Measurements from ENCODE around the gene DRC7.
"Not testable (repeated sequence)": the region's sequence is repeated elsewhere in the genome, so short reads cannot be mapped to it uniquely, and the experiment has no call there.

DRC7 gene

GRCh38 chr16:57669476-57670162 lies 25.0 kb upstream of the DRC7 start:
- no peaks in the 10 kb centered on the region for H3K9me3 ChIP-seq (ENCODE audit: control insufficient read depth, low read length)

GRCh38 chr16:57670196-57670595 lies 24.4 kb upstream of the DRC7 start:
- Histone ChIP-seq H3K36me3 (ENCODE audit: control insufficient read depth, insufficient read depth, low read length, severe bottlenecking) (no peaks in the 10 kb centered on the region), H3K27me3 (replicated peaks; ENCODE audit: control insufficient read depth, insufficient read depth, low read length) (peaks cover 28% of the 10 kb centered on the region), H3K9me3 (ENCODE audit: control insufficient read depth, low read length) (no peaks in the 10 kb centered on the region), H3K9ac (ENCODE audit: low read length) (no peak overlapping the region), H3K4me1 (ENCODE audit: control insufficient read depth, insufficient read depth, low read length) (peaks cover 3% of the 10 kb centered on the region), H3K4me3 (ENCODE audit: low read length) (no peak overlapping the region)
- no peak for DNase-seq (ENCODE audit: low read depth)

More at GRCh38 chr16:57669476-57670162, 25.0 kb upstream of the DRC7 start:
- Histone ChIP-seq H3K4me1 (ENCODE audit: control insufficient read depth, insufficient read depth, low read length) (peaks cover 3% of the 10 kb centered on the region), H3K4me3 (ENCODE audit: low read length) (no peak overlapping the region), H3K9ac (ENCODE audit: low read length) (no peak overlapping the region), H3K36me3 (ENCODE audit: control insufficient read depth, insufficient read depth, low read length, severe bottlenecking) (no peaks in the 10 kb centered on the region), H3K27me3 (replicated peaks; ENCODE audit: control insufficient read depth, insufficient read depth, low read length) (peaks cover 28% of the 10 kb centered on the region)
- DNase-seq (ENCODE audit: low read depth): no peak

DNA sequence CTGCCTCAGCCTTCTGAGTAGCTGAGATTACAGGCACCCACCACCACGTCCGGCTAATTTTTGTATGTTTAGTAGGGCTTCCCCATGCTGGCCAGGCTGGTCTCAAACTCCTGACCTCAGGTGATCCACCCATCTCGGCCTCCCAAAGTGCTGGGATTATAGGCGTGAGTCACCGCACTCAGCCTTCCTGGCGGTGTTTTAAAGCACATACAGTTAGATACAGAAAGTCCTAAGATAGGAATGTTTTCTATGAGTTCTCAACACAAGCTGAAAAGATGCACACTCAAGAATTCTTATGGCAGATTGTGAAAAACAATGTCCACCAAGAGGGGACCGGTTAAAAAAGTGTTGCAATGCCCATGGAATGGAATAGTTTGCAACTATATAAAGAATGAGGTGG lies 23.2 kb upstream of the DRC7 start:
- H3K9ac ChIP-seq (ENCODE audit: low read length); H3K9me3 ChIP-seq (ENCODE audit: control insufficient read depth, low read length); DNase-seq (ENCODE audit: low read depth); H3K36me3 ChIP-seq (ENCODE audit: control insufficient read depth, insufficient read depth, low read length, severe bottlenecking); H3K4me3 ChIP-seq (ENCODE audit: low read length): not testable (repeated sequence)
- Histone ChIP-seq H3K4me1 (ENCODE audit: control insufficient read depth, insufficient read depth, low read length) (peaks cover 15% of the 10 kb centered on the region), H3K27me3 (replicated peaks; ENCODE audit: control insufficient read depth, insufficient read depth, low read length) (peaks cover 28% of the 10 kb centered on the region)

DNA sequence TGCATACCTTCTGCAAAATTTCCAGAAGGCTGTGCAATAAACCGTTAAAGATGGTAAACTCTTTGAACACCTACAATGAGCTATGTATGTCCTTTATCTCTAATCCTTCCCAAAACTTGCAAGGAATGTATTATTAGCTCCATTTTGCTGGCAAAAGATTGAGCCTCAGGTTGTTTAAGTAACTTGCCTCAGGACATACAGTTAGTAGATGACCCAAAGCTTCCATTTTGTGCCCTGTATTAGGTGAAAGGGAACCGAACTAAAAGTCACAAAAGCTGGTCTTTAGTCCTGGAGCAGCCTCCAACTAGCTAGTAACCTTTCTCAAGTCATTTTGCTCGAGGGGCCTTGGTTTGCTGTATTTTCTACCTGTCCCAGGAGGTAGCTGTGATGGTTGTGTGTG lies 22.2 kb upstream of the DRC7 start:
- no peak overlapping the region for H3K4me3 ChIP-seq (ENCODE audit: low read length)
- H3K27me3 ChIP-seq (replicated peaks; ENCODE audit: control insufficient read depth, insufficient read depth, low read length): peaks cover 32% of the 10 kb centered on the region
- peaks cover 18% of the 10 kb centered on the region for H3K4me1 ChIP-seq (ENCODE audit: control insufficient read depth, insufficient read depth, low read length)
- no peak for DNase-seq (ENCODE audit: low read depth)
- H3K36me3 ChIP-seq (ENCODE audit: control insufficient read depth, insufficient read depth, low read length, severe bottlenecking): no peaks in the 10 kb centered on the region
- no peaks in the 10 kb centered on the region for H3K9me3 ChIP-seq (ENCODE audit: control insufficient read depth, low read length)
- H3K9ac ChIP-seq (ENCODE audit: low read length): no peak overlapping the region

- Histone ChIP-seq H3K27me3 (replicated peaks; ENCODE audit: control insufficient read depth, insufficient read depth, low read length) (peaks cover 32% of the 10 kb centered on the region), H3K9me3 (ENCODE audit: control insufficient read depth, low read length) (no peaks in the 10 kb centered on the region), H3K4me3 (ENCODE audit: low read length) (no peak overlapping the region), H3K9ac (ENCODE audit: low read length) (no peak overlapping the region), H3K36me3 (ENCODE audit: control insufficient read depth, insufficient read depth, low read length, severe bottlenecking) (no peaks in the 10 kb centered on the region), H3K4me1 (ENCODE audit: control insufficient read depth, insufficient read depth, low read length) (peaks cover 18% of the 10 kb centered on the region)
- no peak for DNase-seq (ENCODE audit: low read depth)
Observed at GRCh38 chr16:57672824-57673223, 21.8 kb upstream of the DRC7 start.

- no peak overlapping the region for H3K9ac ChIP-seq (ENCODE audit: low read length)
Observed at GRCh38 chr16:57675741-57676551, 18.7 kb upstream of the DRC7 start.

DNA sequence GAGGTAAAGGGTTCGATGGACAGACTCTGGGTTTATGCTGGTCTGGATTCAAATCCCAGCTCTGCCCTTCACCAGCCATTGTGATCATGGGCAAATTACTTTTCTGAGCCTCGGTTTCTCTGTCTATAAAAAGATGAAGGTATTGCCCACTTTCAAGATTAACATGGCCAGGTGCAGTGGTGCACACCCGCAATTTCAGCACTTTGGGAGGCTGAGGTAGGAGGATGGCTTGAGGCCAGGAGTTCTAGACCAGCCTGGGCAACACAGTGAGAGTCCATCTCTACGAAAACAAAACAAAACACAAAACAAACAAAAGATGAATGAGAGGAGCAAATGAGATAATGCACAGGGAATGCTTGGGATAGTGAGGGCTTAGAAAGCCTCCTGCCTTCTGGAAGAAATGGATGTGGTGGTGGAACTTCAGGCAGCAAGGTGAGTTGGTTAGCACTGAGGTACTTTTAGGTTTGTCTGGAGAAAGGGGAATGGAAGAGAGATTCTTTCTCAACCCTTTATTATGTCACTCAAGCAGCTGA lies 18.0 kb upstream of the DRC7 start:
- Histone ChIP-seq H3K4me1 (ENCODE audit: control insufficient read depth, insufficient read depth, low read length) (peaks cover 18% of the 10 kb centered on the region), H3K27me3 (replicated peaks; ENCODE audit: control insufficient read depth, insufficient read depth, low read length) (peaks cover 42% of the 10 kb centered on the region), H3K36me3 (ENCODE audit: control insufficient read depth, insufficient read depth, low read length, severe bottlenecking) (no peaks in the 10 kb centered on the region), H3K9me3 (ENCODE audit: control insufficient read depth, low read length) (no peaks in the 10 kb centered on the region), H3K4me3 (ENCODE audit: low read length) (no peak overlapping the region), H3K9ac (ENCODE audit: low read length) (no peak overlapping the region)
- DNase-seq (ENCODE audit: low read depth): no peak

More at GRCh38 chr16:57675741-57676551, 18.7 kb upstream of the DRC7 start:
- H3K4me1 ChIP-seq (ENCODE audit: control insufficient read depth, insufficient read depth, low read length): peaks cover 18% of the 10 kb centered on the region
- H3K9me3 ChIP-seq (ENCODE audit: control insufficient read depth, low read length): no peaks in the 10 kb centered on the region
- no peaks in the 10 kb centered on the region for H3K36me3 ChIP-seq (ENCODE audit: control insufficient read depth, insufficient read depth, low read length, severe bottlenecking)
- peaks cover 42% of the 10 kb centered on the region for H3K27me3 ChIP-seq (replicated peaks; ENCODE audit: control insufficient read depth, insufficient read depth, low read length)
- no peak overlapping the region for H3K4me3 ChIP-seq (ENCODE audit: low read length)
- DNase-seq (ENCODE audit: low read depth): no peak

- Histone ChIP-seq H3K9ac (ENCODE audit: low read length) (no peak overlapping the region), H3K4me3 (ENCODE audit: low read length) (no peak overlapping the region), H3K36me3 (ENCODE audit: control insufficient read depth, insufficient read depth, low read length, severe bottlenecking) (no peaks in the 10 kb centered on the region), H3K9me3 (ENCODE audit: control insufficient read depth, low read length) (no peaks in the 10 kb centered on the region), H3K27me3 (replicated peaks; ENCODE audit: control insufficient read depth, insufficient read depth, low read length) (peaks cover 44% of the 10 kb centered on the region), H3K4me1 (ENCODE audit: control insufficient read depth, insufficient read depth, low read length) (peaks cover 14% of the 10 kb centered on the region)
- no peak for DNase-seq (ENCODE audit: low read depth)
Observed at GRCh38 chr16:57677622-57678369, 16.8 kb upstream of the DRC7 start.

DNA sequence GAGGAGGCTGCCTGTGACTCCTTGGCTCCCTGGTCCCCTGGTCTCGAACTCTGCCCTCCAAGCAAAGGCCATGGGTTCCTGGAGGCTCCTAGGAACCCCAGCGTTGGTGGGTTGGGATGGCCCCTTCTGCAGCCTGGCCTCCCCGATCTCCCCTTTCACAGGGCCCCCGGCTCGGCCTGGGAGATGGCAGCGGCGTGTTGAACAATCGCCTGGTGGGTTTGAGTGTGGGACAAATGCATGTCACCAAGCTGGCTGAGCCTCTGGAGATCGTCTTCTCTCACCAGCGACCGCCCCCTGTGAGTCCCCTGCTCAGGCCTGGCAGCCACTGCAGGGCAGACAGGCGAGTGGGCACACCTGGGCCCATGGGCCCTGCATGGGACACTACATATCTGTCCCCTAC lies 15.6 kb upstream of the DRC7 start:
- Histone ChIP-seq H3K4me1 (ENCODE audit: control insufficient read depth, insufficient read depth, low read length) (peaks cover 14% of the 10 kb centered on the region), H3K4me3 (ENCODE audit: low read length) (no peak overlapping the region), H3K27me3 (replicated peaks; ENCODE audit: control insufficient read depth, insufficient read depth, low read length) (peaks cover 35% of the 10 kb centered on the region), H3K36me3 (ENCODE audit: control insufficient read depth, insufficient read depth, low read length, severe bottlenecking) (no peaks in the 10 kb centered on the region), H3K9me3 (ENCODE audit: control insufficient read depth, low read length) (no peaks in the 10 kb centered on the region), H3K9ac (ENCODE audit: low read length) (no peak overlapping the region)
- DNase-seq (ENCODE audit: low read depth): no peak

DNA sequence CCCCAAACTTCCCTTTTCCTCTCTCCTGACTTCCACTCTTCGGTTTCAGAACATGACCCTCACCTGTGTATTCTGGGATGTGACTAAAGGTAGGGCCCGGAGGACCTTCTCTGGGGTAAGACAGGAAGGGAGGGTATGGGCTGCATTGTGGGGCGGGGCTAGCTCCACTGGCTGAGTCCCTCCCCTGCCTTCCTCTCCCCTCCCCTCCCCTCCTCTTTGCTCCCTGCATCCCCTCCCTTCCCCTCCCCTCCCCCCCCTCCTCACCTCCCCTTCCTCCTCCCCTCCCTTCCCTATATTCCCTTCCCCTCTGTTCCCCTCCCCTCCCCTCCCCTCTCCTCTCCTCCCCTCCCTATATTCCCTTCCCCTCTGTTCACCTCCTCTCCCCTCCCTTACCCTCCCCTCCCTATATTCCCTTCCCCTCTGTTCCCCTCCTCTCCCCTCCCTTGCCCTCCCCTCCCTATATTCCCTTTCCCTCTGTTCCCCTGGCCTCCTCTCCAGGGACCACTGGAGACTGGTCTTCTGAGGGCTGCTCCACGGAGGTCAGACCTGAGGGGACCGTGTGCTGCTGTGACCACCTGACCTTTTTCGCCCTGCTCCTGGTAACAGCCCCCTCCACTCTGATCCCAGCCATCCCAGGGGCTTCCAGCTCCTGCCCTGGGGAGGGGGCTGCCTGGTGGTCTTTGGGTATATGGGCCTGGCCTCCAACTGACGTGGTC lies 14.7 kb upstream of the DRC7 start:
- no peaks in the 10 kb centered on the region for H3K36me3 ChIP-seq (ENCODE audit: control insufficient read depth, insufficient read depth, low read length, severe bottlenecking)
- no peaks in the 10 kb centered on the region for H3K9me3 ChIP-seq (ENCODE audit: control insufficient read depth, low read length)
- no peak overlapping the region for H3K4me3 ChIP-seq (ENCODE audit: low read length)
- no peak for DNase-seq (ENCODE audit: low read depth)
- peaks cover 14% of the 10 kb centered on the region for H3K4me1 ChIP-seq (ENCODE audit: control insufficient read depth, insufficient read depth, low read length)
- H3K27me3 ChIP-seq (replicated peaks; ENCODE audit: control insufficient read depth, insufficient read depth, low read length): peaks cover 37% of the 10 kb centered on the region
- no peak overlapping the region for H3K9ac ChIP-seq (ENCODE audit: low read length)

Data from adipocyte (in vitro differentiated cells).